Mesendoderm (in vitro differentiated cells): ENCODE results near the gene LIF.

Source experiments
- DNase-seq: peaks from one replicate; pipeline ENCODE4 v3.0.0; 2013
- H2AK5ac ChIP-seq: 2 replicates; pipeline ENCODE4 v1.6.1; 2013; ENCODE audit warnings: low read length, inconsistent platforms
- H2BK120ac ChIP-seq: 2 replicates; pipeline ENCODE4 v1.6.1; 2013; ENCODE audit warnings: low read depth, mild to moderate bottlenecking, low read length, moderate library complexity, mixed read lengths
- H2BK15ac ChIP-seq: replicated peaks from 2 replicates; pipeline ENCODE4 v1.6.1; 2013; ENCODE audit warnings: low read depth, mild to moderate bottlenecking, moderate library complexity
- H2BK5ac ChIP-seq: 2 replicates; pipeline ENCODE4 v1.6.1; 2013; ENCODE audit warnings: low read length, inconsistent platforms
- H3K18ac ChIP-seq: 2 replicates; pipeline ENCODE4 v1.6.1; 2013; ENCODE audit warnings: mild to moderate bottlenecking, low read length, mixed read lengths
- H3K23ac ChIP-seq: one replicate; pipeline ENCODE4 v1.6.1; 2013; ENCODE audit warnings: low read length
- H3K27ac ChIP-seq: 2 replicates; pipeline ENCODE4 v1.5.1; 2013; ENCODE audit warnings: low read depth, mild to moderate bottlenecking, inconsistent platforms, low read length, moderate library complexity
- H3K27me3 ChIP-seq: 2 replicates; pipeline ENCODE4 v1.6.1; 2013; ENCODE audit warnings: low read length, control low read depth, mild to moderate bottlenecking, inconsistent platforms; ENCODE audit not compliant: insufficient read depth, poor library complexity
- H3K36me3 ChIP-seq: 2 replicates; pipeline ENCODE4 v1.6.1; 2013; ENCODE audit warnings: low read length, inconsistent platforms; ENCODE audit not compliant: control insufficient read depth, insufficient read depth
- H3K4ac ChIP-seq: one replicate; pipeline ENCODE4 v1.6.1; 2013; ENCODE audit warnings: low read depth, mild to moderate bottlenecking, low read length, moderate library complexity
- H3K4me1 ChIP-seq: 2 replicates; pipeline ENCODE4 v1.6.1; 2013; ENCODE audit warnings: low read depth, low read length, inconsistent platforms; ENCODE audit not compliant: control insufficient read depth
- H3K4me2 ChIP-seq: 2 replicates; pipeline ENCODE4 v1.6.1; 2013; ENCODE audit warnings: low read length
- H3K4me3 ChIP-seq: 2 replicates; pipeline ENCODE4 v1.5.1; 2013; ENCODE audit warnings: mild to moderate bottlenecking, low read length
- H3K56ac ChIP-seq: one replicate; pipeline ENCODE4 v1.6.1; 2013; ENCODE audit warnings: low read length
- H3K79me1 ChIP-seq: 2 replicates; pipeline ENCODE4 v1.6.1; 2013; ENCODE audit warnings: low read length, inconsistent platforms
- H3K79me2 ChIP-seq: 2 replicates; pipeline ENCODE4 v1.6.1; 2013; ENCODE audit warnings: mild to moderate bottlenecking, low read length; ENCODE audit not compliant: control insufficient read depth, insufficient read depth
- H3K9ac ChIP-seq: 2 replicates; pipeline ENCODE4 v1.6.1; 2013; ENCODE audit warnings: low read length, inconsistent platforms
- H4K5ac ChIP-seq: one replicate; pipeline ENCODE4 v1.6.1; 2013; ENCODE audit warnings: low read length
- H4K8ac ChIP-seq: one replicate; pipeline ENCODE4 v1.6.1; 2013; ENCODE audit warnings: low read depth, mild to moderate bottlenecking, control low read depth, low read length, moderate library complexity
- WGBS: extraction: QIAGEN DNeasy Blood & Tissue Kit; methylation state at CpG from one replicate; pipeline ENCODE4 v1.1.7; 2013; ENCODE audit warnings: low lambda C conversion rate, missing lambda C conversion rate; ENCODE audit not compliant: insufficient coverage; ENCODE audit errors: extremely low coverage; 5-methylcytosine and 5-hydroxymethylcytosine counted together

The LIF gene

DNA sequence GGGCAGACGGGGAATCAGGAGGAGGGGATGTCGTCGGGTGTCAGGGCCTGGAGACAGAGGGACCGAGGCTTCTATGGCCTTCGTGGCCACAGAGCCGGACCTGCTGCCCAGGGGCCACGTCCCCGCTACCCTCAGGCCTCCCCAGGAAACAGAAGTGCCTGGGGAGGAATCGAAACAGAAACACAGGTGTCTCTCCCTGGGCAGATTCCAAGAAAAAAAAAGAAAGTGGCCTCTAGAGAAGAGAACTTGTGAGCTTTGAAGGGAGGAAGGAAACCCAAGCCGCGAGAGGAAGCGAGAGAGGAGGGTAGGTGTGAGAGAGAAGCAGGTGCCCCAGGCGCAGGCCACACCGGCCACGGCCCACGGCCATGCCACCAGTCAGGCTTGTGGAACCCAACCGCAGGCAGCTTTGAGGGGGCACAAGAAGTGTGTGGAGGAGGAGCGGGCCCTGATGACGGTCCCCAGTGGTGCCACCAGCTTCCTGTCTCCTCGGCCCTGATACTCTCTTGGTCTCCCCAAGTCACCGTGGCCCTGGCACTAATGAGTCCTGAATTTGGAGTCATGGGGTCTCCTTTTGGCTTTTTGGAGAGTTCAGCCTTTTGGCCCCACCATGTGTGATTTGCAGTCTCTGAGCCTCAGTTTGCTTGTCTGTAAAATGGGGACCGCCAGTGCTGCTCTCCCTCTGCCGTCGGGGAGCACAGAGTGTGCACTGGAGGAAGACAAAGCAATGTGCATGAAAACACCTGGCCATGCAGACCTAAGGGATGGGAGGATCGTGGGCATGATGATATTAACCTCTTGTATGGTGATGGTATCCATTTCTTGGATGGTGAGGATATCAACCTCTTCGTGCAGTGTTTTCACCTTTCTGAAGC is 25.2 kb downstream of the LIF start:
- Histone ChIP-seq H3K36me3 (no peaks in the 10 kb centered on the region), H3K4me3 (no peak overlapping the region), H3K79me1 (no peaks in the 10 kb centered on the region), H3K79me2 (no peaks in the 10 kb centered on the region), H2AK5ac (no peak overlapping the region), H2BK5ac (no peak overlapping the region), H3K4me1 (no peaks in the 10 kb centered on the region), H3K4me2 (no peak overlapping the region), H3K23ac (no peak overlapping the region), H3K4ac (no peak overlapping the region), H4K8ac (no peak overlapping the region), H3K27ac (no peak overlapping the region), H2BK15ac (no peak overlapping the region), H4K5ac (no peak overlapping the region), H3K9ac (no peak overlapping the region), H3K18ac (no peak overlapping the region), H3K27me3 (no peaks in the 10 kb centered on the region), H2BK120ac (no peak overlapping the region), H3K56ac (no peak overlapping the region)
- no CpG with 5 or more reads among the region's 26 CpGs for WGBS
- DNase-seq: no peak

GRCh38 chr22:30220338-30221012 is 26.1 kb downstream of the LIF start:
- no peak overlapping the region for H2BK15ac ChIP-seq
- no CpG with 5 or more reads among the region's 7 CpGs for WGBS
- H2AK5ac ChIP-seq: no peak overlapping the region
- no peaks in the 10 kb centered on the region for H3K4me1 ChIP-seq
- no peak for DNase-seq
- H3K27ac ChIP-seq: no peak overlapping the region
- H3K4me2 ChIP-seq: no peak overlapping the region
- no peak overlapping the region for H3K4me3 ChIP-seq
- no peak overlapping the region for H3K23ac ChIP-seq
- H3K79me2 ChIP-seq: no peaks in the 10 kb centered on the region
- no peak overlapping the region for H3K4ac ChIP-seq
- no peak overlapping the region for H3K56ac ChIP-seq
- H3K18ac ChIP-seq: no peak overlapping the region
- no peaks in the 10 kb centered on the region for H3K36me3 ChIP-seq
- H2BK5ac ChIP-seq: no peak overlapping the region
- no peaks in the 10 kb centered on the region for H3K27me3 ChIP-seq
- no peak overlapping the region for H4K8ac ChIP-seq
- H2BK120ac ChIP-seq: no peak overlapping the region
- H3K79me1 ChIP-seq: no peaks in the 10 kb centered on the region
- H3K9ac ChIP-seq: no peak overlapping the region
- H4K5ac ChIP-seq: no peak overlapping the region

GRCh38 chr22:30219668-30220278 is 26.8 kb downstream of the LIF start:
- Histone ChIP-seq H3K4me1 (no peaks in the 10 kb centered on the region), H3K79me2 (no peaks in the 10 kb centered on the region), H3K79me1 (no peaks in the 10 kb centered on the region), H3K9ac (no peak overlapping the region), H3K36me3 (no peaks in the 10 kb centered on the region), H3K4ac (no peak overlapping the region), H2BK5ac (no peak overlapping the region), H3K4me2 (no peak overlapping the region), H2BK120ac (no peak overlapping the region), H4K5ac (no peak overlapping the region), H3K18ac (no peak overlapping the region), H3K27ac (no peak overlapping the region), H2BK15ac (no peak overlapping the region), H3K4me3 (no peak overlapping the region), H2AK5ac (no peak overlapping the region), H3K56ac (no peak overlapping the region), H3K27me3 (no peaks in the 10 kb centered on the region), H4K8ac (no peak overlapping the region), H3K23ac (no peak overlapping the region)
- no peak for DNase-seq

GRCh38 chr22:30219049-30219654 is 27.4 kb downstream of the LIF start:
- no peak overlapping the region for H2BK5ac ChIP-seq
- no peak overlapping the region for H2BK120ac ChIP-seq
- H3K79me2 ChIP-seq: no peaks in the 10 kb centered on the region
- no peak overlapping the region for H3K23ac ChIP-seq
- H3K27me3 ChIP-seq: no peaks in the 10 kb centered on the region
- no peak overlapping the region for H3K4me2 ChIP-seq
- H3K4ac ChIP-seq: no peak overlapping the region
- no peak overlapping the region for H4K8ac ChIP-seq
- H3K18ac ChIP-seq: no peak overlapping the region
- DNase-seq: no peak
- H3K56ac ChIP-seq: no peak overlapping the region
- H3K4me1 ChIP-seq: no peaks in the 10 kb centered on the region
- no CpG with 5 or more reads among the region's 8 CpGs for WGBS
- H3K27ac ChIP-seq: no peak overlapping the region
- no peak overlapping the region for H3K4me3 ChIP-seq
- H4K5ac ChIP-seq: no peak overlapping the region
- no peak overlapping the region for H2BK15ac ChIP-seq
- no peaks in the 10 kb centered on the region for H3K79me1 ChIP-seq
- H2AK5ac ChIP-seq: no peak overlapping the region
- H3K36me3 ChIP-seq: no peaks in the 10 kb centered on the region
- no peak overlapping the region for H3K9ac ChIP-seq

GRCh38 chr22:30217698-30218560 is 28.6 kb downstream of the LIF start:
- no peaks in the 10 kb centered on the region for H3K27me3 ChIP-seq
- H2AK5ac ChIP-seq: no peak overlapping the region
- no peak overlapping the region for H3K18ac ChIP-seq
- H4K5ac ChIP-seq: no peak overlapping the region
- no peak overlapping the region for H3K23ac ChIP-seq
- no peaks in the 10 kb centered on the region for H3K79me1 ChIP-seq
- H3K4me2 ChIP-seq: no peak overlapping the region
- H2BK15ac ChIP-seq: no peak overlapping the region
- no peak overlapping the region for H4K8ac ChIP-seq
- H2BK120ac ChIP-seq: no peak overlapping the region
- no peaks in the 10 kb centered on the region for H3K36me3 ChIP-seq
- no peaks in the 10 kb centered on the region for H3K79me2 ChIP-seq
- H3K56ac ChIP-seq: no peak overlapping the region
- no peak overlapping the region for H3K9ac ChIP-seq
- DNase-seq: no peak
- H3K4me3 ChIP-seq: no peak overlapping the region
- WGBS: no CpG with 5 or more reads among the region's 23 CpGs
- no peak overlapping the region for H3K4ac ChIP-seq
- no peaks in the 10 kb centered on the region for H3K4me1 ChIP-seq
- H3K27ac ChIP-seq: no peak overlapping the region
- no peak overlapping the region for H2BK5ac ChIP-seq
